NT2/D1 (cell line): ENCODE measurements around the gene RNF121.

Experiments
- DNase-seq: peaks from one replicate; pipeline ENCODE4 v3.0.0-alpha.2; 2011; ENCODE audit warnings: low read depth, low spot score
- H3K27me3 ChIP-seq: 2 replicates; pipeline ENCODE4 v1.6.0; 2011; ENCODE audit warnings: mild to moderate bottlenecking; ENCODE audit not compliant: insufficient read length, insufficient read depth
- H3K36me3 ChIP-seq: 2 replicates; pipeline ENCODE4 v1.6.1; 2011; ENCODE audit warnings: mild to moderate bottlenecking, low read length, mixed read lengths; ENCODE audit not compliant: insufficient read depth, insufficient read length
- H3K4me1 ChIP-seq: 2 replicates; pipeline ENCODE4 v1.5.1; 2011; ENCODE audit not compliant: insufficient read depth, insufficient read length
- H3K4me3 ChIP-seq: 2 replicates; pipeline ENCODE4 v1.5.1; 2011; ENCODE audit warnings: low read depth; ENCODE audit not compliant: insufficient read length
- H3K9ac ChIP-seq: 2 replicates; pipeline ENCODE4 v1.6.0; 2011; ENCODE audit warnings: low read depth; ENCODE audit not compliant: insufficient read length
- H3K9me3 ChIP-seq: 2 replicates; pipeline ENCODE4 v1.5.1; 2011; ENCODE audit warnings: mild to moderate bottlenecking, low read length; ENCODE audit not compliant: insufficient read depth
- SUZ12 ChIP-seq: IDR thresholded peaks from 2 replicates; pipeline ENCODE4 v1.6.1; 2011; ENCODE audit not compliant: insufficient read length, insufficient read depth; ENCODE audit errors: extremely low read depth
- YY1 ChIP-seq: IDR thresholded peaks from 2 replicates; pipeline ENCODE4 v1.6.1; 2011; ENCODE audit not compliant: insufficient read length, insufficient read depth
- ZNF274 ChIP-seq: IDR thresholded peaks from 2 replicates; pipeline ENCODE4 v1.6.1; 2011; ENCODE audit warnings: mild to moderate bottlenecking, low read depth, low read length

Gene RNF121

GRCh38 chr11:72015511-72016061 is 86.7 kb downstream of the RNF121 start:
- no peaks in the 10 kb centered on the region for H3K27me3 ChIP-seq

DNA sequence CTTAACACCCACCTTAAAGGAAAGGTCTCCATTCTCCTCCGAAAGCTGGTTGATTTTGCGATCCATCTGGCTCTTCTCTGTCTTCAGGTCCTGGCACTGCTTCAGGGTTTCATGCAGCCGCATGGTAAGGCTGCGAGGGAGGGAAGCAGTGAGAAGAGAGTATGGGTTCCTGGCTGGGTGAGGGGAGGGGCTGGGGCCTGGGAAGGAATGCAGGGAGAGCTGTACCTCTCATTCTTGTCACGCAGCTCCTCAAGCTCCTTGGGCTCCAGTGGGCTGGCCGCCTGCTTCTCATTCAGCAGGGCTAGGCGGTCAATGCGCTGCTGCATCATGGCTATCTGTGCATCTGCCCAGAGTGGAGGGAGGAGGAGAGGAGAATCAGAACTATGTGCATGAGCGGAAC is 89.3 kb downstream of the RNF121 start:
- TF ChIP-seq YY1 (no peak), SUZ12 (no peak), ZNF274 (no peak)
- peaks cover 2% of the 10 kb centered on the region for H3K4me1 ChIP-seq
- no peak overlapping the region for H3K4me3 ChIP-seq
- H3K9me3 ChIP-seq = no peaks in the 10 kb centered on the region
- H3K9ac ChIP-seq = no peak overlapping the region
- H3K27me3 ChIP-seq = no peaks in the 10 kb centered on the region
- DNase-seq = no peak
- H3K36me3 ChIP-seq = peaks cover 96% of the 10 kb centered on the region

More at GRCh38 chr11:72015511-72016061, 86.7 kb downstream of the RNF121 start:
- Histone ChIP-seq H3K4me3 (no peak overlapping the region), H3K9ac (peak overlapping the region; percentile 8), H3K36me3 (peaks cover 99% of the 10 kb centered on the region), H3K4me1 (peaks cover 6% of the 10 kb centered on the region), H3K9me3 (no peaks in the 10 kb centered on the region)
- TF ChIP-seq ZNF274 (no peak), YY1 (no peak), SUZ12 (no peak)
- DNase-seq = no peak

DNA sequence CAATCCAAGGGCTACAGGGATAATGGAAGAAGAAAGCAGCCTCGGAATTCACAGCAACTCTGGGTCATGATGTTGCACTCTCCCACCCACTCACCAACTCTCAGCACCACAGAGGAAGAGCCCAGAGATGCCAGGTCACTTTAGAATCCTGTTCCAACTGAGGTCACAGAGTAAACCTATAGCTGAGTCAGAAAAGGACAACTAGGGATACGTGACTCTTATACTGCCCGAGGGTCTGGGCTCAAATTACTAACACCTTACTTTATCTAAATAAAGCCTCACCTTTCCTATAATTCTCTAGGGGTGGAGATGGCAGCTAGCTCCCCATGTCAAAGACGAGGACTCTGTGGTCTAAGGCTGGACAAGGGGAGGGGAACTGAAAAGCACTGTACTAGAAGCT is 94.5 kb downstream of the RNF121 start:
- Histone ChIP-seq H3K4me3 (no peak overlapping the region), H3K4me1 (no peaks in the 10 kb centered on the region), H3K9ac (no peak overlapping the region), H3K27me3 (no peaks in the 10 kb centered on the region), H3K9me3 (no peaks in the 10 kb centered on the region), H3K36me3 (peaks cover 74% of the 10 kb centered on the region)
- no peak for DNase-seq
- TF ChIP-seq SUZ12 (no peak), ZNF274 (no peak), YY1 (no peak)

DNA sequence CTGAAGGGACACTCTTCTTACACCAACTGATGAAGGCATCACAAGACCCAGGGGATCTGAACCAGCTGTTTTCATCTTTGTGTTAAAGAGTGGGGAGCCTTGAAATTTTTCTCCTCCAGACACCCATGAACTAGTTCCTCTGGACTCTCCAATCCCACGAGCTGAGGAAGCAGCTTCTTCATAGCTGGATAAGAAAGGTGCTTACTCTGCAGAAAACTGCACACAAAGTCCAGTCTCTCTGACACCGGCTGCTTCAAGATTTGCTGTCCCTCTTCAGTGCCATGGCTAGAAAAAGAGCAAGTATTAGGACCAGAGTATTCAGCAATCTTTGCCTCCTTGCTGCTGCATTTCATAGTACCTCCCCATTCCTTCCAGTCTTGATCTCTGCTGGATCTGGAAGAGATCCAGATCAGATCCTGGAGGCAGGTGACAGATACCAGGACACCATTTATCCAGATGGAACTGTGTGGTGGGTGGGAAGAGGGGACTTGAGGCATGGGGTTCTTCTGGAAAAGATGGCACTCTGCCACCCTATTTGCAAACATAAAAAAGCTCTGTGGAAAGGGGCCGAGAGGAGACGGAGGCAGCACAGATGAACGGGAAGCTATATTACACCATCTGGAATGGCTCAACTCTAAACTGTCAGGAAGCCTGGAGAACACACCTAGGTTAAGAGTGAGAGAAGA is 95.4 kb downstream of the RNF121 start:
- no peak overlapping the region for H3K4me3 ChIP-seq
- H3K9ac ChIP-seq = no peak overlapping the region
- peaks cover 74% of the 10 kb centered on the region for H3K36me3 ChIP-seq
- TF ChIP-seq YY1 (no peak), SUZ12 (no peak), ZNF274 (no peak)
- no peaks in the 10 kb centered on the region for H3K27me3 ChIP-seq
- H3K4me1 ChIP-seq = no peaks in the 10 kb centered on the region
- DNase-seq = no peak
- no peaks in the 10 kb centered on the region for H3K9me3 ChIP-seq

DNA sequence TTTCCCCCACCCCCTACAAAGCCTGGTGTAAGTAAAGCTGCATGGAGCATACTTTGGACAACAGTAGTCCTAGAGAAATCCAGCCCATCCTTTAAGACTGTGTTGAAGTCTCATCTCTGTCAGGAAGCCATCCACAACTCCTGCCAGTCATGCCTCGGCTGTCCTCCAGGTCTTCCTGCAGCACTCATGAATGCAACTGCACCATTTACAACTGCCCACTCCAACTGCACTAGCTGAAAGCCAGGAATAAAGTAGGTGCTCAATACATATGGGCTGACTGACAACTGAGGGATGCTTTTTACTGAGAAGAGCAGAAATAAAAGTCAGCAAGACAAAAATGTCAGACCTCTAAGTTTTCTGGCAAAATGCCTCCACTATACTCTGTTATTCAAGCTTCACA is 97.2 kb downstream of the RNF121 start:
- no peak overlapping the region for H3K9ac ChIP-seq
- peaks cover 64% of the 10 kb centered on the region for H3K36me3 ChIP-seq
- TF ChIP-seq YY1 (no peak), SUZ12 (no peak), ZNF274 (no peak)

GRCh38 chr11:72030472-72031045 is 101.7 kb downstream of the RNF121 start:
- Histone ChIP-seq H3K9ac (no peak overlapping the region), H3K27me3 (no peaks in the 10 kb centered on the region), H3K9me3 (no peaks in the 10 kb centered on the region), H3K4me3 (no peak overlapping the region), H3K36me3 (peaks cover 39% of the 10 kb centered on the region), H3K4me1 (no peaks in the 10 kb centered on the region)
- DNase-seq = no peak
- no peak for TF ChIP-seq SUZ12

More for the DNA sequence above, 97.2 kb downstream of the RNF121 start:
- Histone ChIP-seq H3K27me3 (no peaks in the 10 kb centered on the region), H3K9me3 (no peaks in the 10 kb centered on the region), H3K4me3 (no peak overlapping the region), H3K4me1 (no peaks in the 10 kb centered on the region)
- DNase-seq = no peak

- H3K9me3 ChIP-seq = no peaks in the 10 kb centered on the region
- peaks cover 20% of the 10 kb centered on the region for H3K4me1 ChIP-seq
- TF ChIP-seq ZNF274 (no peak), YY1 (no peak), SUZ12 (no peak)
- DNase-seq = no peak
- H3K36me3 ChIP-seq = peaks cover 21% of the 10 kb centered on the region
- no peaks in the 10 kb centered on the region for H3K27me3 ChIP-seq
- H3K9ac ChIP-seq = no peak overlapping the region
- H3K4me3 ChIP-seq = no peak overlapping the region
Measured at GRCh38 chr11:72036687-72037086, 107.8 kb downstream of the RNF121 start.
